HEK293 (cell line): ENCODE results near the gene FRAT2.

ENCODE experiments used
- ZNF585B ChIP-seq: fragments of 450-650 bp; formaldehyde crosslinking; IDR thresholded peaks from 2 replicates; pipeline ENCODE4 v1.5.1; 2016; ENCODE audit warnings: missing biosample characterization, missing genetic modification characterization
- TF ChIP-seq, protein P1 (sequence below): fragments of 450-650 bp; formaldehyde crosslinking; IDR thresholded peaks from 2 replicates; pipeline ENCODE4 v1.5.1; 2016; ENCODE audit warnings: missing biosample characterization, missing genetic modification characterization

DNA sequence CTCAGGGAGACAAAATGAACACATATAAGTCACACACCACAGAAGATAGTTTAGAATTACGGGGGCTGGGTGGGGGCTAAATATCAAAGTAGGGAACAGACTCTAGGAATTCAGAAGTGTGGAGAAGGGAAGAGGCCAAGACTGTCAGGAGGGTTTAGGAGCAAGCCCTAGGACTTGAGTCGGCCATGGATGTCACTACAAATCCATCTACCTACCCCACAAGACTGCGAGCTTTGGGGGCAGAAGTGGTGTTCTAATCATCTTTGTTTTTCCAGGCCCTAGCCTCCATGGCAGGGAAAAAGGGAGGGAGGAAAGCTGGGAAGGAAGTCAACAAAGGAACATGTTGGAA lies 36.3 kb downstream of the FRAT2 start:
- no peak for TF ChIP-seq ZNF585B (tag by site-specific recombination)
- TF ChIP-seq, protein P1, sequence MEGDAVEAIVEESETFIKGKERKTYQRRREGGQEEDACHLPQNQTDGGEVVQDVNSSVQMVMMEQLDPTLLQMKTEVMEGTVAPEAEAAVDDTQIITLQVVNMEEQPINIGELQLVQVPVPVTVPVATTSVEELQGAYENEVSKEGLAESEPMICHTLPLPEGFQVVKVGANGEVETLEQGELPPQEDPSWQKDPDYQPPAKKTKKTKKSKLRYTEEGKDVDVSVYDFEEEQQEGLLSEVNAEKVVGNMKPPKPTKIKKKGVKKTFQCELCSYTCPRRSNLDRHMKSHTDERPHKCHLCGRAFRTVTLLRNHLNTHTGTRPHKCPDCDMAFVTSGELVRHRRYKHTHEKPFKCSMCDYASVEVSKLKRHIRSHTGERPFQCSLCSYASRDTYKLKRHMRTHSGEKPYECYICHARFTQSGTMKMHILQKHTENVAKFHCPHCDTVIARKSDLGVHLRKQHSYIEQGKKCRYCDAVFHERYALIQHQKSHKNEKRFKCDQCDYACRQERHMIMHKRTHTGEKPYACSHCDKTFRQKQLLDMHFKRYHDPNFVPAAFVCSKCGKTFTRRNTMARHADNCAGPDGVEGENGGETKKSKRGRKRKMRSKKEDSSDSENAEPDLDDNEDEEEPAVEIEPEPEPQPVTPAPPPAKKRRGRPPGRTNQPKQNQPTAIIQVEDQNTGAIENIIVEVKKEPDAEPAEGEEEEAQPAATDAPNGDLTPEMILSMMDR (tag by site-specific recombination) = no peak
